ENCODE results near the gene PRKCE. TPM values are rescaled to one million over a fixed set of nuclear protein-coding genes. Genes with fewer than 3 reads are reported as not detected.

PRKCE gene
- total and polyA plus RNA-seq, 2 donors (not counting 1 experiment from before 2014, with no cell fraction given): 23.6 to 271 TPM

DNA sequence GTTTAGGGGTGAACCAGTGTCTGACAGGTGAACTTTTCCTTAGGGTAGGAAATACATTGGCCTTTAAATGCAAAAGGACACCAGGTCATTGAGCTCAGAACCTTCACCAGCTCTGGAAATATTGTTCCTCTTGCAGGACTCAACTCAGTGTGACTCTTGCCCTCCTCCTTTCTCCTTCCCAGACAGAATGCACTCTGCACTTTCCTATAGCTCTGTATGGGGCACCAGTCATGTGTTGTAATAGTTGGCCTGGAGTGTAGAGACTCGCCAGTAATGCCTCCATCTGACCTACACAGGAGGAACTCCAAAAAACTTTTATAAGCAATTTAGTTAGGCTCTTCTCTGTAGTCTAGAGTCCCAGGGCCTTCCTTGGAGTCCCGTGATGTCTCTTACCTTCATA lies 397.2 kb downstream of the PRKCE start:
- ChIA-PET POLR2A (no interaction called here), CTCF (interaction anchor here (2.1 kb wide), 1 partner anchor 14 kb away, joined by 6 read pairs; no protein-coding TSS in a partner anchor)
- Mint-ChIP-seq H3K4me3 (no peak overlapping the region), H3K27me3 (no peaks in the 10 kb centered on the region), H3K9me3 (ENCODE audit: insufficient read depth) (no peaks in the 10 kb centered on the region), H3K27ac (no peak overlapping the region), H3K4me1 (no peaks in the 10 kb centered on the region)
- Histone ChIP-seq H2AFZ (ENCODE audit: insufficient read depth, low read depth, low read length, poor library complexity, severe bottlenecking) (no peak overlapping the region), H3K79me2 (ENCODE audit: control insufficient read depth, insufficient read depth, low read length) (no peaks in the 10 kb centered on the region), H3K27ac (ENCODE audit: low read length in 2 of 2) (no peak overlapping the region), H4K20me1 (ENCODE audit: control insufficient read depth, insufficient read depth, low read length, poor library complexity, severe bottlenecking) (no peaks in the 10 kb centered on the region), H3K4me3 (ENCODE audit: control extremely low read depth in 1 of 5, extremely low read depth in 1 of 5, insufficient read depth in 1 of 5, low read depth in 2 of 5, low read length in 4 of 5) (no peak overlapping the region), H3K9ac (ENCODE audit: low read length) (no peak overlapping the region), H3K4me2 (replicated peaks; ENCODE audit: low read depth, low read length, poor library complexity, severe bottlenecking) (no peak overlapping the region), H3K9me3 (ENCODE audit: control extremely low read depth in 1 of 3, control insufficient read depth in 2 of 3, insufficient read depth in 1 of 3, low read length in 2 of 3) (no peaks in the 10 kb centered on the region), H3K27me3 (replicated peaks in 1 of 4; ENCODE audit: control extremely low read depth in 1 of 4, control insufficient read depth in 3 of 4, insufficient read depth in 4 of 4, low read length in 3 of 4) (no peaks in the 10 kb centered on the region), H3K4me1 (ENCODE audit: control insufficient read depth in 2 of 2, insufficient read depth in 2 of 2, low read length in 2 of 2) (no peaks in the 10 kb centered on the region), H3K36me3 (replicated peaks in 1 of 2; ENCODE audit: control extremely low read depth in 1 of 2, control insufficient read depth in 1 of 2, extremely low read depth in 1 of 2, insufficient read depth in 2 of 2, low read length in 1 of 2) (peaks cover 9 to 23% of the 10 kb centered on the region in 2 experiments)
- TF ChIP-seq, protein P1, sequence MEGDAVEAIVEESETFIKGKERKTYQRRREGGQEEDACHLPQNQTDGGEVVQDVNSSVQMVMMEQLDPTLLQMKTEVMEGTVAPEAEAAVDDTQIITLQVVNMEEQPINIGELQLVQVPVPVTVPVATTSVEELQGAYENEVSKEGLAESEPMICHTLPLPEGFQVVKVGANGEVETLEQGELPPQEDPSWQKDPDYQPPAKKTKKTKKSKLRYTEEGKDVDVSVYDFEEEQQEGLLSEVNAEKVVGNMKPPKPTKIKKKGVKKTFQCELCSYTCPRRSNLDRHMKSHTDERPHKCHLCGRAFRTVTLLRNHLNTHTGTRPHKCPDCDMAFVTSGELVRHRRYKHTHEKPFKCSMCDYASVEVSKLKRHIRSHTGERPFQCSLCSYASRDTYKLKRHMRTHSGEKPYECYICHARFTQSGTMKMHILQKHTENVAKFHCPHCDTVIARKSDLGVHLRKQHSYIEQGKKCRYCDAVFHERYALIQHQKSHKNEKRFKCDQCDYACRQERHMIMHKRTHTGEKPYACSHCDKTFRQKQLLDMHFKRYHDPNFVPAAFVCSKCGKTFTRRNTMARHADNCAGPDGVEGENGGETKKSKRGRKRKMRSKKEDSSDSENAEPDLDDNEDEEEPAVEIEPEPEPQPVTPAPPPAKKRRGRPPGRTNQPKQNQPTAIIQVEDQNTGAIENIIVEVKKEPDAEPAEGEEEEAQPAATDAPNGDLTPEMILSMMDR (IDR thresholded peaks at IDR 0.05): no peak
- no peak for TF ChIP-seq EZH2 (IDR thresholded peaks at IDR 0.05; ENCODE audit: borderline replicate concordance, insufficient read depth, low read depth, low read length, poor library complexity, severe bottlenecking)
- WGBS (ENCODE audit: insufficient coverage): 100% methylated on average over 1 of the region's 2 CpGs
- no peak for ATAC-seq (ENCODE audit: low read depth)
- no peak for DNase-seq
- intact Hi-C loops (cut with micrococcal nuclease): no loop called here

- H3K9me3 ChIP-seq (ENCODE audit: control extremely low read depth in 1 of 3, control insufficient read depth in 2 of 3, insufficient read depth in 1 of 3, low read length in 2 of 3): no peaks in the 10 kb centered on the region
- H3K27me3 Mint-ChIP-seq: no peaks in the 10 kb centered on the region
- no peak overlapping the region for H3K4me3 Mint-ChIP-seq
- H3K4me1 Mint-ChIP-seq: no peaks in the 10 kb centered on the region
- H3K4me2 ChIP-seq (replicated peaks; ENCODE audit: low read depth, low read length, poor library complexity, severe bottlenecking): no peak overlapping the region
- H3K27ac ChIP-seq (ENCODE audit: low read length in 2 of 2): no peak overlapping the region
- 89% methylated on average over 4 of the region's 8 CpGs for WGBS (ENCODE audit: insufficient coverage)
- DNase-seq (no peak), ATAC-seq (ENCODE audit: low read depth) (no peak)
- ChIA-PET POLR2A (no interaction called here), CTCF (interaction anchor here (1.7 kb wide), 1 partner anchor 13 kb away, joined by 9 read pairs; no protein-coding TSS in a partner anchor)
- intact Hi-C loops (cut with micrococcal nuclease): no loop called here
- no peak overlapping the region for H2AFZ ChIP-seq (ENCODE audit: insufficient read depth, low read depth, low read length, poor library complexity, severe bottlenecking)
- no peak overlapping the region for H3K27ac Mint-ChIP-seq
- peaks cover 12 to 23% of the 10 kb centered on the region in 2 experiments for H3K36me3 ChIP-seq (replicated peaks in 1 of 2; ENCODE audit: control extremely low read depth in 1 of 2, control insufficient read depth in 1 of 2, extremely low read depth in 1 of 2, insufficient read depth in 2 of 2, low read length in 1 of 2)
- H4K20me1 ChIP-seq (ENCODE audit: control insufficient read depth, insufficient read depth, low read length, poor library complexity, severe bottlenecking): no peaks in the 10 kb centered on the region
- no peaks in the 10 kb centered on the region for H3K79me2 ChIP-seq (ENCODE audit: control insufficient read depth, insufficient read depth, low read length)
- no peaks in the 10 kb centered on the region for H3K9me3 Mint-ChIP-seq (ENCODE audit: insufficient read depth)
- H3K9ac ChIP-seq (ENCODE audit: low read length): no peak overlapping the region
- TF ChIP-seq, protein P1 (IDR thresholded peaks at IDR 0.05): no peak
- no peak for TF ChIP-seq EZH2 (IDR thresholded peaks at IDR 0.05; ENCODE audit: borderline replicate concordance, insufficient read depth, low read depth, low read length, poor library complexity, severe bottlenecking)
- no peaks in the 10 kb centered on the region for H3K27me3 ChIP-seq (replicated peaks in 1 of 4; ENCODE audit: control extremely low read depth in 1 of 4, control insufficient read depth in 3 of 4, insufficient read depth in 4 of 4, low read length in 3 of 4)
- no peak overlapping the region for H3K4me3 ChIP-seq (ENCODE audit: control extremely low read depth in 1 of 5, extremely low read depth in 1 of 5, insufficient read depth in 1 of 5, low read depth in 2 of 5, low read length in 4 of 5)
- no peaks in the 10 kb centered on the region for H3K4me1 ChIP-seq (ENCODE audit: control insufficient read depth in 2 of 2, insufficient read depth in 2 of 2, low read length in 2 of 2)
These were observed 398.6 kb downstream of the PRKCE start for GRCh38 chr2:46050027-46050426.
